GM12878 (cell line): ENCODE data around the gene ARMCX4.

Source experiments
- ATF7 ChIP-seq: fragments of 450-650 bp; IDR thresholded peaks from 2 replicates; pipeline ENCODE4 v1.6.1; 2016; ENCODE audit warnings: low read depth, mild to moderate bottlenecking
- BACH1 ChIP-seq: fragments of 450-650 bp; IDR thresholded peaks from 2 replicates; pipeline ENCODE4 v1.6.1; 2017; ENCODE audit warnings: mild to moderate bottlenecking, borderline replicate concordance
- CTCF ChIP-seq, 3 experiments: IDR thresholded peaks in 2 of 3; conservative IDR thresholded peaks in 1 of 3; 2 replicates each; pipeline ENCODE4 v1.5.1; 2011; ENCODE audit warnings: low read depth in 3 of 3, low read length in 3 of 3, mild to moderate bottlenecking in 3 of 3, control low read depth in 2 of 3, moderate library complexity in 2 of 3, inconsistent platforms in 1 of 3, mixed read lengths in 1 of 3; ENCODE audit not compliant: control insufficient read depth in 2 of 3, insufficient read depth in 1 of 3; ENCODE audit errors: extremely low read depth in 1 of 3
- E2F8 ChIP-seq: fragments of 450-650 bp; IDR thresholded peaks from 2 replicates; pipeline ENCODE4 v1.6.1; 2018; ENCODE audit warnings: mild to moderate bottlenecking, low read depth, moderate library complexity; ENCODE audit not compliant: partially characterized antibody
- EZH2 ChIP-seq: IDR thresholded peaks from 2 replicates; pipeline ENCODE4 v1.6.1; 2012; ENCODE audit warnings: low read depth, mild to moderate bottlenecking, control low read depth, inconsistent platforms, low read length, borderline replicate concordance; ENCODE audit not compliant: control insufficient read depth
- NR2C2 ChIP-seq: IDR thresholded peaks from 2 replicates; pipeline ENCODE4 v1.6.1; 2011; ENCODE audit warnings: borderline replicate concordance, low read depth; ENCODE audit not compliant: control insufficient read depth, insufficient read length
- POLR2AphosphoS5 ChIP-seq: IDR thresholded peaks from 2 replicates; pipeline ENCODE4 v1.6.1; 2011; ENCODE audit warnings: mild to moderate bottlenecking, low read length, inconsistent platforms
- RCOR1 ChIP-seq: conservative IDR thresholded peaks from 2 replicates; pipeline ENCODE4 v1.6.1; 2012; ENCODE audit warnings: low read depth, low read length, improper control_type of control experiment

GRCh38 chrX:101483705-101484104, 1.6 kb upstream of the ARMCX4 start:
- TF ChIP-seq EZH2 (no peak), E2F8 (no peak), ATF7 (no peak), RCOR1 (no peak), POLR2AphosphoS5 (no peak), CTCF (IDR thresholded peaks at IDR 0.05 in 2 of 3, conservative IDR thresholded peaks at IDR 0.05 in 1 of 3; ENCODE audit: control insufficient read depth in 2 of 3, extremely low read depth in 1 of 3, insufficient read depth in 1 of 3, low read depth in 3 of 3, low read length in 3 of 3) (no peak), NR2C2 (no peak), BACH1 (no peak)
